Karpas-422 (cell line): ENCODE data around the gene CACNA1I. TPM values are rescaled to one million over a fixed set of nuclear protein-coding genes. Genes with fewer than 3 reads are reported as not detected.

Experiments used
- DNase-seq: peaks from one replicate; pipeline ENCODE4 v3.0.0-alpha.2; 2015
- H2AFZ ChIP-seq: fragments of 200-600 bp; sonication (generic); 2 replicates; pipeline ENCODE4 v1.6.1; 2014; ENCODE audit warnings: antibody characterized with exemption, low read length, mixed read lengths
- H3K27ac ChIP-seq: fragments of 200-600 bp; sonication (generic); 2 replicates; pipeline ENCODE4 v1.5.1; 2014; ENCODE audit warnings: mild to moderate bottlenecking, low read length, moderate library complexity
- H3K27me3 ChIP-seq: fragments of 200-600 bp; sonication (generic); 2 replicates; pipeline ENCODE4 v1.6.1; 2014; ENCODE audit warnings: low read length, mixed read lengths
- H3K36me3 ChIP-seq: fragments of 200-600 bp; sonication (generic); 2 replicates; pipeline ENCODE4 v1.6.1; 2014; ENCODE audit warnings: low read length, mixed read lengths; ENCODE audit not compliant: insufficient read depth
- H3K4me1 ChIP-seq: fragments of 200-600 bp; sonication (generic); 2 replicates; pipeline ENCODE4 v1.6.1; 2014; ENCODE audit warnings: mild to moderate bottlenecking, low read length, mixed read lengths
- H3K4me2 ChIP-seq: fragments of 200-600 bp; sonication (generic); 2 replicates; pipeline ENCODE4 v1.6.1; 2014; ENCODE audit warnings: low read length, low read depth, mild to moderate bottlenecking; ENCODE audit not compliant: poor library complexity, severe bottlenecking
- H3K4me3 ChIP-seq: fragments of 200-600 bp; sonication (generic); 2 replicates; pipeline ENCODE4 v1.5.1; 2014; ENCODE audit warnings: mild to moderate bottlenecking, antibody characterized with exemption, low read length, mixed read lengths
- H3K79me2 ChIP-seq: fragments of 200-600 bp; sonication (generic); 2 replicates; pipeline ENCODE4 v1.6.1; 2014; ENCODE audit warnings: mild to moderate bottlenecking, low read length, mixed read lengths
- H3K9ac ChIP-seq: fragments of 200-600 bp; sonication (generic); 2 replicates; pipeline ENCODE4 v1.6.0; 2014; ENCODE audit warnings: low read length
- H3K9me2 ChIP-seq: fragments of 200-600 bp; sonication (generic), shearing (Covaris generic); replicated peaks from 2 replicates; pipeline ENCODE4 v1.6.0; 2014; ENCODE audit warnings: mild to moderate bottlenecking, low read length, moderate library complexity; ENCODE audit not compliant: insufficient read depth
- H3K9me3 ChIP-seq: fragments of 300-700, 200-600 bp; sonication (generic); 2 replicates; pipeline ENCODE4 v1.6.1; 2014; ENCODE audit warnings: low read length, mixed read lengths
- H4K20me1 ChIP-seq: fragments of 200-600 bp; sonication (generic); 2 replicates; pipeline ENCODE4 v1.6.1; 2014; ENCODE audit warnings: mild to moderate bottlenecking, antibody characterized with exemption, low read length, low read depth; ENCODE audit not compliant: insufficient read depth
- total RNA-seq: library from RNA; depleted of rRNA; stranded (reverse); fragments of >200 nt; shearing (Covaris generic); gene quantifications from 2 replicates; pipeline ENCODE4 v1.2.3, GENCODE V29; 2014; ENCODE audit warnings: low replicate concordance

Gene CACNA1I
- total RNA-seq, 1 experiment from 2014 or later = not detected

DNA sequence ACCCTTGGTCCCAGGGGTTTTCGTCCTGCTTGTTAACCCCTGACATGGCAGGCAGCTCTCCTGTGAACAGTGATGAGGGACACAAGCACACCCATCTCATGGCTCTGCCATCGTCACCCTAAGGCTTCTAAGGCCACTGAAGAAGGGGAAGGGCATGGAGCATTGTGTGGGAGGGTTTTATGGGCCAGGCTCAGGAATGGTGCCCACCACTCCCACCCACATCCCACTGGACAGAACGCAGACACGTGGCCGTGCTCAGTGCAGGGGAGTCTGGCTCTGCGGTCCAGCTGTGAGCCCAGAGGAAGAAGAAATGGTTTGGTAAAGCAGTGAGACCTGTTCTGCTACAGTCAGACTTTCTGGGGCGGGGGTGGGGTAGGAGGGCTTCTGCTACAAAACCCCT is 130.0 kb downstream of the CACNA1I start:
- DNase-seq = no peak
- no peaks in the 10 kb centered on the region for H3K9me3 ChIP-seq
- H2AFZ ChIP-seq = no peak overlapping the region
- H3K9me2 ChIP-seq = no peaks in the 10 kb centered on the region
- H4K20me1 ChIP-seq = peaks cover 6% of the 10 kb centered on the region; the same call in 1 of the 2 replicates
- H3K4me1 ChIP-seq = no peaks in the 10 kb centered on the region
- no peak overlapping the region for H3K4me2 ChIP-seq
- H3K27ac ChIP-seq = no peak overlapping the region
- no peaks in the 10 kb centered on the region for H3K36me3 ChIP-seq
- H3K79me2 ChIP-seq = no peaks in the 10 kb centered on the region
- H3K27me3 ChIP-seq = no peaks in the 10 kb centered on the region
- no peak overlapping the region for H3K9ac ChIP-seq
- H3K4me3 ChIP-seq = no peak overlapping the region

DNA sequence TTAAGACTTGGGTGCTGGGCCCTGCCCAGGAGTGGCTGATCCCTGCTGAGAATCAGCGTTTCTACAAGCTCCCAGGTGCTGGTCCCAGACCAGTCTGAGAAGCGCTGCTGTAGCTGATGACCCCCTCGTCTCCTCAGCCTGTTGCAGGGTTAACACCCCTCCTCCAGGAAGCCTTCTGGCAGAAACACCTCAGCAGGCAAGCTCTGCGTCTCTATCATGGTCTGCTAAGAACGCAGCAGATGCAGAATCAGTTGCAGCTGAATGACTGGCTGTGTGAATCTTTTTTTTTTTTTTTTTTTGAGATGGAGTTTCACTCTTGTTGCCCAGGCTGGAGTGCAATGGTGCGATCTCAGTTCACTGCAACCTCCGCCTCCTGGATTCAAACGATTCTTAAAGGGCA is 132.5 kb downstream of the CACNA1I start:
- Histone ChIP-seq H3K79me2 (no peaks in the 10 kb centered on the region), H3K4me1 (no peaks in the 10 kb centered on the region), H3K27me3 (no peaks in the 10 kb centered on the region), H3K9me2 (no peaks in the 10 kb centered on the region), H3K4me3 (no peak overlapping the region), H4K20me1 (peaks cover 6% of the 10 kb centered on the region; the same call in 1 of the 2 replicates), H3K4me2 (no peak overlapping the region), H2AFZ (no peak overlapping the region), H3K36me3 (no peaks in the 10 kb centered on the region), H3K9ac (no peak overlapping the region), H3K27ac (no peak overlapping the region), H3K9me3 (no peaks in the 10 kb centered on the region)
- no peak for DNase-seq

DNA sequence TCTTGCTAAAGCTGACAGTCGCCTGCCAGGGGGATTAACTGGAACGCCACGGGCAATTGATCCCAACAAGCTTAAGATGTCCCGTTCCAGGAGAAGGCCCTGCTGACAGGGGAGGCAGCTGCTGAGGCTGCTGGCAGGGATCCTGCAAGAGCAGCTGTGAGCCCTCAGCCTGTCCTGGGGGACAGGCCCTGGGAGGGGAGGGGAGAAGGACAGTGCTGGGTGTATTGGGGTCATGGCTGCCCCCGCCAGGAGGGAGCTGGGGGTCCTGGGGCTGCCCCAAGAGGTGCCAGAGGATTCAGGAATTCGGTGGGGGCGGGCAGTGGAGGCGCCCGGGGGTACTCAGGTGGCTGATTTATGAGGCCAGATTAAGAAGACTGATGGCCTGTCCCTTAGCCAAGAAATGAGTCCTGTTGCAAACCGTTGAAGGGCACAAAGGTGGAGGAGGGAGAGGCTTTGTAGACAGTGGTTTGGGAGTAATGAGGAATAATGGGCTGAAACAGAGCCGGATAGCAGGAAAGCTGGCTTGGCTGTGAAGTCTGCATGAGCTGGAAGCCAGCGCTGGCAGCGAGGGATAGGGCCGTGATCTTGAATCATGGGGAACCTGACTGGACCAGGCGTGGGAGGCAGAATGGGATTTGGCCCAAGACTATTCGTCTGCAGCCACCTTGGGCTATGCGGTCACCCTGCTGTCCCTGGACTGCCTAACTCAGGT is 133.5 kb downstream of the CACNA1I start:
- Histone ChIP-seq H2AFZ (no peak overlapping the region), H3K4me1 (no peaks in the 10 kb centered on the region), H3K27me3 (no peaks in the 10 kb centered on the region), H3K27ac (no peak overlapping the region), H3K79me2 (no peaks in the 10 kb centered on the region), H3K4me3 (no peak overlapping the region), H3K9me3 (no peaks in the 10 kb centered on the region), H3K9me2 (no peaks in the 10 kb centered on the region), H3K36me3 (no peaks in the 10 kb centered on the region), H3K4me2 (no peak overlapping the region), H3K9ac (no peak overlapping the region), H4K20me1 (peaks cover 6% of the 10 kb centered on the region; the same call in 1 of the 2 replicates)
- DNase-seq = no peak

DNA sequence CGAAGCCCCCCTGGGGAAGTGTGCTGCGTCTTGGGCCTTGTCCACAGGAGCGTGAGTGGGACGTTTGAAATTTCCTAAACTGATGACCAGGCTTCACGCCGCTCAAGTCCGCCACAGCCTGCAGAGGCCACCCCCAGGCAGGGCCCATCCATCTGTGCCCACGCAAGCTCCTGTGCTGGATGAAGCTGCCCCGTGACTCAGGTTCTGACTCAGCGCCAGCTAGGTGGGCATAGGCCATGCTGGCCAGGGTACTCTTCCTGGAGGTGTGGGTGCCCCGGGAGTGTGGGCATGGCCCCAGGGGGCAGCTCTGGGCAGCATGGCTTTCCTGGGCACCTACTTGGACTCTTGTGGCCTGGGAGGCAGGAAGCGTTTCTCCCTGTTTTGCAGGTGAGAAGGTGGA is 134.8 kb downstream of the CACNA1I start:
- no peaks in the 10 kb centered on the region for H3K9me2 ChIP-seq
- no peak overlapping the region for H3K27ac ChIP-seq
- no peak overlapping the region for H2AFZ ChIP-seq
- DNase-seq = no peak
- H3K79me2 ChIP-seq = no peaks in the 10 kb centered on the region
- H3K4me2 ChIP-seq = no peak overlapping the region
- no peak overlapping the region for H3K9ac ChIP-seq
- H3K9me3 ChIP-seq = no peaks in the 10 kb centered on the region
- H3K27me3 ChIP-seq = no peaks in the 10 kb centered on the region
- H4K20me1 ChIP-seq = peaks cover under 1% of the 10 kb centered on the region; the same call in 1 of the 2 replicates
- no peaks in the 10 kb centered on the region for H3K4me1 ChIP-seq
- no peak overlapping the region for H3K4me3 ChIP-seq
- H3K36me3 ChIP-seq = no peaks in the 10 kb centered on the region

DNA sequence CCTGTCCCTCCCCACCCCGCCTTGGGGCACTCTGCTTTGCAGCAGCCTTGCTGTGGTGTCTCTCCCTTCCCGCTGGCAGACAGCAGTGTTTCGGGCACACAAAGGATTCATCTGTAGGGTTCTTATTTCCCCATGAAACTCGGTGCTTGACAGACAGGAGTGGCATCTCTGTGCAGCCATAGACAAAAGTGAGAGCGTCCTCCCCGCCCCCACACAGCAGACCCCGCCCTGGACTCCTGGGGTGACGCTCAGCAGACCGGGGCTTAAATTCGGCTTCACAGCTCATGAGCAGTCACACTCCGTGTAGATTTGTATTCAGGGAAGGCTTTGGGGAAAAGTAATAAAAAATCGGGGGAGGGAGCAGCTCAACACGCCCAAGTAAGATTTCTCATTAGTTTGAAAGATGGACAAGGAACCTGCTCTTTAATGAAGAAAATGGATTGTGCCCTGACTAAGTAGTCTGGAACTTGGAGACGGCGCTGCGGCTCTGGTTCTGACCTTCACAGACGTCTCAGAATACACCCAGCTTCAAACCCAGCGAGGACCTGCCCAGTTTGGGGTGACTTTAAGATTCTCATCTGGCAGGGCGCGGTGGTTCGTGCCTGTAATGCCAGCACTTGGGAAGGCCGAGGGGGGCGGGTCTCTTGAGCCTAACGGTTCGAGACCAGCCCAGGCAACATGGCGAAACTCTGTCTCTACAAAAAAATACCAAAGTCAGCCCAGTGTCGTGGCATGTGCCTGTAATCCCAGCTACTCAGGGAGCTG is 136.0 kb downstream of the CACNA1I start:
- no peaks in the 10 kb centered on the region for H3K36me3 ChIP-seq
- H4K20me1 ChIP-seq = no peaks in the 10 kb centered on the region
- H3K27ac ChIP-seq = no peak overlapping the region
- no peaks in the 10 kb centered on the region for H3K9me3 ChIP-seq
- H3K4me1 ChIP-seq = no peaks in the 10 kb centered on the region
- no peak overlapping the region for H3K4me2 ChIP-seq
- no peak overlapping the region for H3K4me3 ChIP-seq
- H3K27me3 ChIP-seq = no peaks in the 10 kb centered on the region
- H3K9ac ChIP-seq = no peak overlapping the region
- H3K79me2 ChIP-seq = no peaks in the 10 kb centered on the region
- no peak overlapping the region for H2AFZ ChIP-seq
- DNase-seq = no peak
- H3K9me2 ChIP-seq = no peaks in the 10 kb centered on the region

DNA sequence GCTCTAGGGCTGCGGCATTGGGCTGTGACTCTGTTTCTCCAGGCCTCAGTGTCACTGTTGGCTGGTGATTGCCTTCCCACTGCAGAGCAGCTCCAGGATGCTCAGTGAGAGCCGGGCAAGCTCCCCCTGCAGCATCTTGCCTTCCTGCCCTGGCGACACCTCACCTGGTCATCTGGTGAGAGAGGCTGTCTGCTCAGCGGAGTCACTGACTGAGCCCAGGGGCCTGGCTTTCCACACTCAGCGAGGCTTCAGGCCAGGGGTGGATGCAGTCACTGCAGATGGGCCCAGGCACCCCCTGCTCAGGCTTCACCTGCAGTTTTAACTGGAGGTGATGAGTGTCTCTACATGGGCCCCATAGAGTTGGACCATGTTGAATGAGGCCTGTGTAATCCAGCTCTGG is 136.8 kb downstream of the CACNA1I start:
- Histone ChIP-seq H4K20me1 (no peaks in the 10 kb centered on the region), H3K79me2 (no peaks in the 10 kb centered on the region), H3K27ac (no peak overlapping the region), H3K9me3 (no peaks in the 10 kb centered on the region), H2AFZ (no peak overlapping the region), H3K9ac (no peak overlapping the region), H3K27me3 (no peaks in the 10 kb centered on the region), H3K9me2 (no peaks in the 10 kb centered on the region), H3K4me2 (no peak overlapping the region), H3K4me3 (no peak overlapping the region), H3K36me3 (no peaks in the 10 kb centered on the region), H3K4me1 (no peaks in the 10 kb centered on the region)
- no peak for DNase-seq

DNA sequence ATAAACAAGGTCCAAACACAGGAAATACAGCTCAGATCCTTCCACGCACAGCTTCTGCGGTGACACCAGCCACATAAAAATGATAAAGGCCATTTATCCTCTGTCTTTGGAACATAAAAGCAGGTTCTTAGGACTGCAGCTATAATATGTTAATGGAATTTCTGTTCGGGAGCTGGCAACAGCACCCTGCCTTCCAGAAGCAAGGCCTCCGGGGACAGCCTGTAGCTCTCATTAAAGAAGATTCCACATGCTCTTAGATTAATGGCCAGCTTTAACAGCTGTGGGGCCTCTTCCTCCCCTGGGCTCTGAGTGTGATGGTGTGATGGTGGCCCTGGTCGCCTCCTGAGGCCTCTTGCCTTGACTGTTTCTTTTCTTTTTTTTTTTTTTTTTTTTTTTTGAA is 137.3 kb downstream of the CACNA1I start:
- Histone ChIP-seq H3K36me3 (no peaks in the 10 kb centered on the region), H4K20me1 (no peaks in the 10 kb centered on the region; the same call in 1 of the 2 replicates), H3K79me2 (no peaks in the 10 kb centered on the region), H3K9me3 (no peaks in the 10 kb centered on the region), H3K9ac (no peak overlapping the region), H3K4me1 (peaks cover 2% of the 10 kb centered on the region), H3K9me2 (no peaks in the 10 kb centered on the region), H3K4me3 (no peak overlapping the region), H3K4me2 (no peak overlapping the region), H3K27me3 (no peaks in the 10 kb centered on the region), H2AFZ (no peak overlapping the region), H3K27ac (no peak overlapping the region)
- no peak for DNase-seq

DNA sequence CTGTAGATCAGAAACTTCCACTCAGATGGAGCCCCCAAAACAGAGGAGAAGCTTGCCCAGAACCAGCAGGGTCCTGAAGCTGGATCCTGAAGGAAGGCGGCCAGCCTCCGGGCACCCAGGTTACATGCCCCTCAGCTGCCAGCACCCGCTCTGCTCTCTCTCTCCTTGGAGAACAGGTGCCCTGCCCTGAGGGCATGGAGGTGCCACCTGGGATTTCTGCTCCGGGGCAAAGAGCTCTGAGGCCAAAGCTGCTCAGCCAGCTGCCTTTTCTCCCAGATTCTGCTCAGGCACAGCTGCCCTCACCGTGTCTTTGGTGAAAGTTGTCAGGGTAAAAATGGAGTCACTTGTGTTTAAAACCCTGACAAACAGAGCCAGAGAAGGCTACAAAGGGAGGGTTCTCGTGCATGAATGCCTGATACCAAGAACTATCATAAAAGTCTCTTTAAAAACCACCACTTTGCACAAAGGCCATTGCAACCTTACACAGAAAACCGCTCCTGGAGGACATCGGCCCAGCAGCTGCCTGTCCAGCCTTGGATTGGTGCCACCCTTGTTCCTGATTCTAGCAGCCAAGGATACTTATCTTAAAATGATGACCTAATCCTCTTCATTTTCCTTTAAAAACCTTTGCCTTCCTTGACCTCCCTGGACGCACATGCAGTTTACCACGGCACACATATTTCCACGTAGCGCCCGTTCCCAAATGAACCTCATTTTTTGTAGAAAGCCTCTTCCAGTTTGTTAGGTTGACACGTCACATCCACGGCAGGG is 140.0 kb downstream of the CACNA1I start:
- no peaks in the 10 kb centered on the region for H3K36me3 ChIP-seq
- no peak overlapping the region for H3K4me2 ChIP-seq
- H3K79me2 ChIP-seq = no peaks in the 10 kb centered on the region
- H4K20me1 ChIP-seq = no peaks in the 10 kb centered on the region; the same call in 1 of the 2 replicates
- no peak overlapping the region for H3K27ac ChIP-seq
- no peak overlapping the region for H3K4me3 ChIP-seq
- H3K9me2 ChIP-seq = no peaks in the 10 kb centered on the region
- no peak for DNase-seq
- H3K9me3 ChIP-seq = no peaks in the 10 kb centered on the region
- H3K27me3 ChIP-seq = no peaks in the 10 kb centered on the region
- no peak overlapping the region for H2AFZ ChIP-seq
- H3K4me1 ChIP-seq = peaks cover 5% of the 10 kb centered on the region
- H3K9ac ChIP-seq = no peak overlapping the region
